H9 (cell line): ENCODE measurements around the gene FOXP2. TPM values are rescaled to one million over a fixed set of nuclear protein-coding genes. Genes with fewer than 3 reads are reported as not detected.

ENCODE experiments used
- DNase-seq: peaks from one replicate; pipeline ENCODE4 v3.0.0-alpha.2; 2017
- H2AFZ ChIP-seq: one replicate; pipeline ENCODE4 v1.6.1; 2013; ENCODE audit warnings: mild to moderate bottlenecking, low read length, control low read depth, moderate library complexity
- H2AK5ac ChIP-seq: 2 replicates; pipeline ENCODE4 v1.6.1; 2013; ENCODE audit warnings: low read length, control low read depth, mixed read lengths; ENCODE audit not compliant: insufficient read length
- H2BK120ac ChIP-seq: one replicate; pipeline ENCODE4 v1.6.1; 2013; ENCODE audit warnings: low read depth, mild to moderate bottlenecking, low read length, control low read depth, inconsistent platforms; ENCODE audit not compliant: poor library complexity, severe bottlenecking
- H2BK12ac ChIP-seq: 2 replicates; pipeline ENCODE4 v1.6.1; 2013; ENCODE audit warnings: low read length, control low read depth, mixed read lengths, low read depth; ENCODE audit not compliant: insufficient read length
- H2BK15ac ChIP-seq: 2 replicates; pipeline ENCODE4 v1.6.1; 2013; ENCODE audit warnings: low read depth, low read length, control low read depth
- H2BK20ac ChIP-seq: one replicate; pipeline ENCODE4 v1.6.1; 2013; ENCODE audit warnings: low read depth, mild to moderate bottlenecking, low read length, control low read depth, inconsistent platforms; ENCODE audit not compliant: poor library complexity, severe bottlenecking
- H2BK5ac ChIP-seq: 2 replicates; pipeline ENCODE4 v1.6.1; 2013; ENCODE audit warnings: low read length, control low read depth, mixed read lengths; ENCODE audit not compliant: insufficient read length
- H3K14ac ChIP-seq: 2 replicates; pipeline ENCODE4 v1.6.1; 2013; ENCODE audit warnings: low read length, control low read depth; ENCODE audit not compliant: insufficient read depth
- H3K18ac ChIP-seq: 2 replicates; pipeline ENCODE4 v1.6.1; 2013; ENCODE audit warnings: low read depth, mild to moderate bottlenecking, mixed read lengths, low read length, control low read depth; ENCODE audit not compliant: insufficient read length
- H3K23ac ChIP-seq: 2 replicates; pipeline ENCODE4 v1.6.1; 2013; ENCODE audit warnings: low read length, control low read depth, mixed read lengths, low read depth; ENCODE audit not compliant: insufficient read length
- H3K23me2 ChIP-seq: 2 replicates; pipeline ENCODE4 v1.6.1; 2013; ENCODE audit warnings: low read depth, mild to moderate bottlenecking, mixed read lengths, low read length, control low read depth; ENCODE audit not compliant: insufficient read length, poor library complexity, severe bottlenecking
- H3K27ac ChIP-seq: 2 replicates; pipeline ENCODE4 v1.5.1; 2013; ENCODE audit warnings: low read length, control low read depth, mixed read lengths, low read depth; ENCODE audit not compliant: insufficient read length
- H3K27me3 ChIP-seq: 2 replicates; pipeline ENCODE4 v1.6.1; 2013; ENCODE audit warnings: low read length, control low read depth, inconsistent platforms; ENCODE audit not compliant: insufficient read depth
- H3K4ac ChIP-seq: 2 replicates; pipeline ENCODE4 v1.6.1; 2013; ENCODE audit warnings: low read depth, mild to moderate bottlenecking, control low read depth, inconsistent platforms, low read length, moderate library complexity
- H3K4me1 ChIP-seq: 2 replicates; pipeline ENCODE4 v1.6.1; 2013; ENCODE audit warnings: low read length, control low read depth, inconsistent platforms; ENCODE audit not compliant: insufficient read depth
- H3K4me2 ChIP-seq: 2 replicates; pipeline ENCODE4 v1.6.1; 2013; ENCODE audit warnings: low read length, control low read depth, mixed read lengths; ENCODE audit not compliant: insufficient read length, insufficient read depth
- H3K56ac ChIP-seq: 2 replicates; pipeline ENCODE4 v1.6.1; 2013; ENCODE audit warnings: low read depth, mild to moderate bottlenecking, mixed read lengths, low read length, control low read depth; ENCODE audit not compliant: insufficient read length
- H3K79me1 ChIP-seq: 2 replicates; pipeline ENCODE4 v1.6.1; 2013; ENCODE audit warnings: low read depth, mild to moderate bottlenecking, moderate library complexity, low read length, control low read depth, inconsistent platforms; ENCODE audit not compliant: insufficient read depth, poor library complexity, severe bottlenecking
- H3K79me2 ChIP-seq: 2 replicates; pipeline ENCODE4 v1.6.1; 2013; ENCODE audit warnings: low read length, control low read depth, inconsistent platforms; ENCODE audit not compliant: insufficient read depth
- H3K9ac ChIP-seq: 2 replicates; pipeline ENCODE4 v1.6.1; 2013; ENCODE audit warnings: low read length, control low read depth, mixed read lengths; ENCODE audit not compliant: insufficient read length; ENCODE audit errors: extremely low read depth
- H3K9me3 ChIP-seq: one replicate; pipeline ENCODE4 v1.6.1; 2013; ENCODE audit warnings: low read depth, low read length, inconsistent platforms; ENCODE audit not compliant: control insufficient read depth
- H3T11ph ChIP-seq: one replicate; pipeline ENCODE4 v1.6.1; 2013; ENCODE audit warnings: mild to moderate bottlenecking, low read length, control low read depth, inconsistent platforms
- H4K20me1 ChIP-seq: one replicate; pipeline ENCODE4 v1.6.1; 2013; ENCODE audit not compliant: control insufficient read depth, insufficient read length, insufficient read depth
- H4K5ac ChIP-seq: 2 replicates; pipeline ENCODE4 v1.6.1; 2013; ENCODE audit warnings: low read depth, mild to moderate bottlenecking, mixed read lengths, low read length, control low read depth; ENCODE audit not compliant: insufficient read length
- H4K8ac ChIP-seq: replicated peaks from 2 replicates; pipeline ENCODE4 v1.6.1; 2013; ENCODE audit warnings: low read length, control low read depth, mixed read lengths, low read depth; ENCODE audit not compliant: insufficient read length
- H4K91ac ChIP-seq: 2 replicates; pipeline ENCODE4 v1.6.1; 2013; ENCODE audit warnings: low read depth, mild to moderate bottlenecking, moderate library complexity, mixed read lengths, low read length, control low read depth; ENCODE audit not compliant: insufficient read length
- H3K27ac Mint-ChIP-seq, 3 experiments: 2 replicates in 2 of 3; 3 replicates in 1 of 3; pipeline ENCODE4 v1.8.0; 2020 to 2021; ENCODE audit warnings: mixed read lengths in 3 of 3, mild to moderate bottlenecking in 1 of 3, moderate library complexity in 1 of 3
- H3K27me3 Mint-ChIP-seq: 2 replicates; pipeline ENCODE4 v1.8.0; 2021; ENCODE audit warnings: low read depth, mild to moderate bottlenecking, moderate library complexity, mixed read lengths
- H3K36me3 Mint-ChIP-seq, 3 experiments: 2 replicates in 2 of 3; 3 replicates in 1 of 3; pipeline ENCODE4 v1.8.0; 2020 to 2021; ENCODE audit warnings: low read depth in 3 of 3, mixed read lengths in 3 of 3; ENCODE audit not compliant: insufficient read depth in 1 of 3
- H3K4me1 Mint-ChIP-seq, 2 experiments: 2 replicates each; pipeline ENCODE4 v1.8.0; 2020; ENCODE audit warnings: mixed read lengths in 2 of 2
- H3K4me3 Mint-ChIP-seq, 2 experiments: 2 replicates in 1 of 2; 3 replicates in 1 of 2; pipeline ENCODE4 v1.8.0; 2020 to 2021; ENCODE audit warnings: mild to moderate bottlenecking in 2 of 2, mixed read lengths in 2 of 2, moderate library complexity in 1 of 2
- H3K9me3 Mint-ChIP-seq, 2 experiments: 2 replicates in 1 of 2; 3 replicates in 1 of 2; pipeline ENCODE4 v1.8.0; 2020; ENCODE audit warnings: mild to moderate bottlenecking in 2 of 2, mixed read lengths in 2 of 2, moderate library complexity in 1 of 2
- WGBS: extraction: QIAGEN DNeasy Blood & Tissue Kit; methylation state at CpG from one replicate; pipeline ENCODE4 v1.1.7; 2013; ENCODE audit warnings: missing lambda C conversion rate, low lambda C conversion rate, mixed read lengths; ENCODE audit not compliant: insufficient read length; ENCODE audit errors: extremely low coverage; 5-methylcytosine and 5-hydroxymethylcytosine counted together
- total RNA-seq: library from RNA; stranded (reverse); gene quantifications from 2 replicates; pipeline ENCODE4 v1.2.1, GENCODE V29; 2021
- TF ChIP-seq, protein P1 (sequence below): fragments of 200-600 bp; sonication (generic); conservative IDR thresholded peaks from 3 replicates; pipeline ENCODE4 v1.8.0; 2021; ENCODE audit warnings: antibody characterized with exemption, mild to moderate bottlenecking

FOXP2 gene
- total RNA-seq, 1 experiment from 2014 or later: not detected

DNA sequence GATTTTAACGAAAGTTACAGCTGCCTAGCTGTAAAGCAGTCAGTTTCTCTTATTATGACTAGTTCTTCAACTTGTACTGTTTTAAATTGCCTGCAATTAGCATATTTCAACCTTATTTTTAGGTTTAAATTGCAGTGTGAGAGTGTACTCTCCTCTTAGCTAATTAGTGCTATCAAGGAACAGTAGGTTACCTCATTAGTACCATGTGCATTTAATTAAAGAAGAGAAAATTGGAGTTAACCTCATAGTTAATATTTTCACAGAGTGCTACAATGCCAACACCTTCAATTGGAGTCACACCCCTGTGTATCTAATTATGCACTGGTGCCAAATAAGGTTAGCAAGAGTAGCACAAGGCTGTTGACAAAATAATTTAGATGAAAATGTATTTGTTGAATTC lies 154.6 kb downstream of the FOXP2 start:
- Histone ChIP-seq H3K27me3 (no peaks in the 10 kb centered on the region), H2BK5ac (no peak overlapping the region), H4K8ac (no peak overlapping the region), H3K9me3 (no peaks in the 10 kb centered on the region), H2BK120ac (no peak overlapping the region), H3K79me2 (no peaks in the 10 kb centered on the region), H2BK15ac (no peak overlapping the region), H3K23ac (no peak overlapping the region), H4K91ac (no peak overlapping the region), H3K4ac (no peak overlapping the region), H3K23me2 (no peaks in the 10 kb centered on the region), H2AFZ (no peak overlapping the region), H3K4me2 (no peak overlapping the region), H3K4me1 (no peaks in the 10 kb centered on the region), H3K9ac (no peak overlapping the region), H4K20me1 (no peaks in the 10 kb centered on the region), H3K27ac (no peak overlapping the region), H2BK20ac (no peak overlapping the region), H3K79me1 (no peaks in the 10 kb centered on the region), H2BK12ac (no peak overlapping the region), H4K5ac (no peak overlapping the region), H3K18ac (no peak overlapping the region), H3K56ac (no peak overlapping the region), H2AK5ac (no peak overlapping the region), H3K14ac (no peak overlapping the region), H3T11ph (no peak overlapping the region)
- H3K4me1 Mint-ChIP-seq: no peaks in the 10 kb centered on the region
- TF ChIP-seq, protein P1, sequence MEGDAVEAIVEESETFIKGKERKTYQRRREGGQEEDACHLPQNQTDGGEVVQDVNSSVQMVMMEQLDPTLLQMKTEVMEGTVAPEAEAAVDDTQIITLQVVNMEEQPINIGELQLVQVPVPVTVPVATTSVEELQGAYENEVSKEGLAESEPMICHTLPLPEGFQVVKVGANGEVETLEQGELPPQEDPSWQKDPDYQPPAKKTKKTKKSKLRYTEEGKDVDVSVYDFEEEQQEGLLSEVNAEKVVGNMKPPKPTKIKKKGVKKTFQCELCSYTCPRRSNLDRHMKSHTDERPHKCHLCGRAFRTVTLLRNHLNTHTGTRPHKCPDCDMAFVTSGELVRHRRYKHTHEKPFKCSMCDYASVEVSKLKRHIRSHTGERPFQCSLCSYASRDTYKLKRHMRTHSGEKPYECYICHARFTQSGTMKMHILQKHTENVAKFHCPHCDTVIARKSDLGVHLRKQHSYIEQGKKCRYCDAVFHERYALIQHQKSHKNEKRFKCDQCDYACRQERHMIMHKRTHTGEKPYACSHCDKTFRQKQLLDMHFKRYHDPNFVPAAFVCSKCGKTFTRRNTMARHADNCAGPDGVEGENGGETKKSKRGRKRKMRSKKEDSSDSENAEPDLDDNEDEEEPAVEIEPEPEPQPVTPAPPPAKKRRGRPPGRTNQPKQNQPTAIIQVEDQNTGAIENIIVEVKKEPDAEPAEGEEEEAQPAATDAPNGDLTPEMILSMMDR: no peak
- H3K27me3 Mint-ChIP-seq: no peaks in the 10 kb centered on the region
- no peak overlapping the region for H3K4me3 Mint-ChIP-seq
- H3K36me3 Mint-ChIP-seq: no peaks in the 10 kb centered on the region
- WGBS: no CpG with 5 or more reads among the region's 1 CpG
- DNase-seq: no peak
- H3K27ac Mint-ChIP-seq: no peak overlapping the region
- no peaks in the 10 kb centered on the region for H3K9me3 Mint-ChIP-seq
